Frontal cortex (tissue), 4 donors: ENCODE data around the gene GORASP1. TPM values are rescaled to one million over a fixed set of nuclear protein-coding genes. Genes with fewer than 3 reads are reported as not detected.

ENCODE experiments used
- DNase-seq, 2 donors: peaks; one replicate each; pipeline ENCODE4 v3.0.0; 2012; ENCODE audit warnings: low spot score in 2 of 2
- FAIRE-seq: peaks from 2 replicates; lab custom pipeline; 2012; peaks lifted over from hg19 to GRCh38; lab: Jason Lieb, UNC
- total RNA-seq: library from RNA; depleted of rRNA; stranded (reverse); fragments of >200 nt; gene quantifications from one replicate; pipeline ENCODE4 v1.2.3, GENCODE V29; 2014
- donor health status: control.
- donor health status: control.
- donor health status: control.

The GORASP1 gene
- total RNA-seq, 1 donor from 2014 or later: 20.4 TPM

DNA sequence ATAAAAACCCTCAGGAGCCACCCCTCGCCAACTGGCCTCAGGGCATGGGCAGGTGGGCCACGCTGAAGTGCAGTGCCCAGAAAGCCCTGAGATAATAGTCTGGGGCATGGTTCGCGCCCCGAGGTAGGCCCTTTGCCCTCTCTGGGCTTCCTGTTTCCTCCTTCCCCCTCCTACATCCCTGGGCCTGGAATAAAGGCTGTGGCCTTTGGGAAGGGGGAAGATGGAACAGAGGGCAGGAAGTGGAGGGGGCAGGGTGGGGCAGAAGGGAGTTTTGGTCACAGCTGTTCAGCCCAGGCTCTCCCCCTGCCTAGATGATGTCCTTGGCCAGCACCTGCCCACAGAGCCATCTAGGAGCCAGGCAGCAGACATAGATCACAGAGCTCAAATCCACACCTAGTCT is 34.6 kb upstream of the GORASP1 start:
- no peak for FAIRE-seq

GRCh38 chr3:39141171-39141995 is 34.0 kb upstream of the GORASP1 start:
- no peak for DNase-seq
- no peak for FAIRE-seq

More for the DNA sequence above, 34.6 kb upstream of the GORASP1 start:
- DNase-seq: no peak

DNA sequence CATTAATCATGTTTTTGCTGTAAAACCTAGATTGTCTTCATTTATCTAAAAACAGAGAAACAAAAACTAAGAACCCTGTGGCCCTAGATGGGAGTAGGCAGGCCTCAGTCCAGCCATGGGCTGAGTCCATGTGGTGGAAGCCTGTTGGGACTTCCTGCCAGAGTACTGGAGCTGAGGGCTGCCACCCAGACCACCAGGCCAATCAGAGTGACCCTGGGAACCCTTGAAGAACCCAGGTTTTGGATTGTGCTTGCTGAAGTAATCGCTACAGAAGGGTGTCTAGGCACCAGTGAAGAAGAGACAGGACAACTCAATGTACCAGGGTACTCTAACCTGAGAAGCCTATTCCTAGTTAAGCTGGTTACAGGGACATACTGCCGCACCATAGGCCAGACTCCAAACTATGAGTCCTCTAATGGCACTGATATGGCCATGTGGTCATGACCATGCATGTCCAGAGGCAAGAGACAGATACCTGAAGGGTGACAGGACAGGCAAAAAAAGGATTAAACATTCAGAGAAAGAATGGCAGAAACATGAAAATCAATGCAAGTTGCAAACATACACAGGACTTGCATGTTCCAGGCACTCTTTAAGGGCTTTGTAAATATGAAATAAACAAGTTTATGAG is 33.0 kb upstream of the GORASP1 start:
- FAIRE-seq: no peak
- no peak for DNase-seq

DNA sequence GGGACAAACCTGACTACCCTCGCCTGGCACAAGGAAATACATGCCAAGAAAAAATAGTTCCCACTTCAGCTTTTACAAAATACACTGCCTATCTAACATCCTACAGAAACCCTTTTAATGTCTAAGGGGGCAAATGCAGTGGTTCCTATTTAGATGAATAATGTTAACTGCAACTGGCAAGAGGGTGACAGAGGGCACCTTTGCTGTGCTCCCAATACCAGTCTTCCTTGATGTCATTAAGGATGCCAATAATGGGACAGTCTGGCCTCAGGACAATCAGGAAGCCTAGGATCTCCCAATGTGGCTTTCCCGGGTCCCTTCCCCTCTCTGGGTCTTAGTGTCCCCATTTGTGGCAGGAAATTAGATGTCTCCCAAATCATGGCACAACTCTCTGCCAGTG is 32.0 kb upstream of the GORASP1 start:
- DNase-seq (no peak), FAIRE-seq (no peak)

DNA sequence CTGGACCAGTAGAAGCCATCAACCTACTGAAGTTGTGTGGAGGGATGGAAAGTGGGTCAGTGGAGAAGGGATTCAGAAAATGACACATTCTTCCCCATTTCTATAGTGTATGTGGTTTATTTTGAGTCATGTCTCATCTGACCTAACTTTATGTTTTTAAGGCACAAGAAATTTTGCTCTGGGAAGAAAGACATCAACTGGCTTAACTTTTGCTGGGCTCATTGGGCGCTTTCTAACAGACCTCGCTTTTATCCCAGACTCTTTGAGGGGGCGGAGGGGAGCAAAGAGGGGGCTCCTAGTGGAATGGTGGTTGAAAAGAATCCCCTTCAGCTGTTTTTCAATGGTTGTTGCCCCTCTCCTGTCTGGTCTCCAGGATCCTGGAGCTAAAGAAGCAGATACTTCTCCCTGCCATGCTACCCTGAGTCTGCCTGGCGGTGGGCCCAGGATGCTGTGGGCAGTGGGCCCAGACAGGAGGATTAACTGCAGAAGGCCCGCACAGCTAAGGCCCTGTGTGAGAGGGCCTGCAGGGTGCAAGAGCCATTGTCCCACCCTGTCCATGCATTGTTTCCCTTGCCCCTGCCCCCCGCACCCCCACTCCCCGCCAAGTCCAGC is 31.5 kb upstream of the GORASP1 start:
- DNase-seq (peak in 1 of 2 donors; percentile 30), FAIRE-seq (no peak)

DNA sequence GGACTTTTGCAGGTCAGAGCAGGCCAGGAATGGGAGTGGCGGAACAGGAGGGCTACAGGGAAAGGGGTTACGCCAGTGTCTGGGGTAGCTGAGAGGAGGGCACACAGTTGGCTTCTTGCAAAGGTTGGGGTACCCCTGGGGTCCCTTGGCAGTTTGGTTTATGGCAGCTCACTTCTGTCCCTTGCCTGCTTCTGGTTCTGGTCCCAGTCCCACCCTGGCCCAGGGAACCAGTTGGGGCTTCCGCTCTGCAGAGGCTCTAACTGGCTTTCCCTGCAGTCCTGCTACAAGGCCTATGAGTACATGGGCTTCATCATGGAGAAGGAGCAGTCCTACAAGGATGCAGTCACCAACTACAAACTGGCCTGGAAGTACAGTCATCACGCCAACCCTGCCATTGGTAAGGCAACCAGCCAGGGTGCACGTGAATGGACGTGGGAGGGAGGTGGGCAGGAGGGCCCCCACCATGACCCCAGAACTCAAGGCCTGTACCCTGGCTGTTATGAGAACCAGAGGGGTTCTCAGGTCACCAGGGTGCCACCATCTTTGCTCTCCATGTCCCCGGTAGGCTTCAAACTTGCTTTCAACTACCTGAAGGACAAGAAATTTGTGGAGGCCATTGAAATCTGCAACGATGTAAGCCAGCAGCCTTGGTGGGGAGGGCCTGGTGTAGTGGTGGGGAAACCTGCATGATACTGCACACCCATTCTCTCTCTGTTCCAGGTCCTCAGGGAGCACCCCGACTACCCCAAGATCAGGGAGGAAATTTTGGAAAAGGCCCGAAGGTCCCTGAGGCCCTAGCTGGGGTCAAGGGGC is 30.8 kb upstream of the GORASP1 start:
- FAIRE-seq (no peak), DNase-seq (no peak)

DNA sequence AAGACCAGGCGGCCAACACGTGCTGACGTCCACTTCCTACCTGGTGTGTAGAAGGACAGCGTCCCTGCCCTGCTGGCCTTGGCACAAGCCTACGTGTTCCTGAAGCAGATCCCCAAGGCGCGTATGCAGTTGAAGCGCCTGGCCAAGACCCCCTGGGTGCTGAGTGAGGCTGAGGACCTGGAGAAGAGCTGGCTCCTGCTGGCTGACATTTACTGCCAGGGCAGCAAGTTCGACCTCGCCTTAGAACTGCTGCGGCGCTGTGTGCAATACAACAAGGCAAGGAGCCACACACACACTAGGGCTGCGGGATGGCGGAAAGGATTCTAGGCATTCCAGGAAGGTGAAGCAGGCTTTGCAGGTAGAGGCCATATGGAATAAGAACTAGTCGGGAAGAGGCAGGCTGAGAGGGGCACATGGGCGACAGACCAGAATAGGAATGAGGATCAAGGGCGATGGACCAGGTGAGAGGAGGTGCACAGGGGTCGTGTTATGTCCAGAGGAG is 30.1 kb upstream of the GORASP1 start:
- no peak for FAIRE-seq
- DNase-seq: no peak

- DNase-seq (no peak), FAIRE-seq (no peak)
Measured at GRCh38 chr3:39136533-39137434, 29.4 kb upstream of the GORASP1 start.

- DNase-seq (no peak), FAIRE-seq (no peak)
Measured at GRCh38 chr3:39135170-39135805, 27.9 kb upstream of the GORASP1 start.

GRCh38 chr3:39134305-39134704 is 26.9 kb upstream of the GORASP1 start:
- FAIRE-seq: no peak

GRCh38 chr3:39133822-39134221 is 26.4 kb upstream of the GORASP1 start:
- DNase-seq: no peak
- no peak for FAIRE-seq

More at GRCh38 chr3:39134305-39134704, 26.9 kb upstream of the GORASP1 start:
- DNase-seq: no peak

DNA sequence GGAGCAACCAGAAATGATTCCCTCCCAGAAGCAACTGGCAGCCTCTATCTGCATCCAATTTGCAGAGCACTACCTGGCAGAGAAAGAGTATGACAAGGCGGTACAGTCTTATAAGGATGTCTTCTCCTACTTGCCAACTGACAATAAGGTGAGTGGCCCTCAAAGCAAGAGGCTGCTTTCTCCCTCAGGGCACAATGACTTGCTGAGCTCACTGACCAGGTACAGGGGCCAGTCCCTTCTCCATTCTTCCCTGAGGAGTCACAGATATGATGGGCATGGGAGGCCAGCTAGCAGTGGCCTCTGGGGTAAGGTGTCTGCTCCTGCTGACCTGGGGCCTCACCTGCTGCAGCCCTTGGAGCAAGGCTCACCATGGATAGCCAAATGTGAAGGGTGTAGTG is 25.7 kb upstream of the GORASP1 start:
- FAIRE-seq (no peak), DNase-seq (no peak)

DNA sequence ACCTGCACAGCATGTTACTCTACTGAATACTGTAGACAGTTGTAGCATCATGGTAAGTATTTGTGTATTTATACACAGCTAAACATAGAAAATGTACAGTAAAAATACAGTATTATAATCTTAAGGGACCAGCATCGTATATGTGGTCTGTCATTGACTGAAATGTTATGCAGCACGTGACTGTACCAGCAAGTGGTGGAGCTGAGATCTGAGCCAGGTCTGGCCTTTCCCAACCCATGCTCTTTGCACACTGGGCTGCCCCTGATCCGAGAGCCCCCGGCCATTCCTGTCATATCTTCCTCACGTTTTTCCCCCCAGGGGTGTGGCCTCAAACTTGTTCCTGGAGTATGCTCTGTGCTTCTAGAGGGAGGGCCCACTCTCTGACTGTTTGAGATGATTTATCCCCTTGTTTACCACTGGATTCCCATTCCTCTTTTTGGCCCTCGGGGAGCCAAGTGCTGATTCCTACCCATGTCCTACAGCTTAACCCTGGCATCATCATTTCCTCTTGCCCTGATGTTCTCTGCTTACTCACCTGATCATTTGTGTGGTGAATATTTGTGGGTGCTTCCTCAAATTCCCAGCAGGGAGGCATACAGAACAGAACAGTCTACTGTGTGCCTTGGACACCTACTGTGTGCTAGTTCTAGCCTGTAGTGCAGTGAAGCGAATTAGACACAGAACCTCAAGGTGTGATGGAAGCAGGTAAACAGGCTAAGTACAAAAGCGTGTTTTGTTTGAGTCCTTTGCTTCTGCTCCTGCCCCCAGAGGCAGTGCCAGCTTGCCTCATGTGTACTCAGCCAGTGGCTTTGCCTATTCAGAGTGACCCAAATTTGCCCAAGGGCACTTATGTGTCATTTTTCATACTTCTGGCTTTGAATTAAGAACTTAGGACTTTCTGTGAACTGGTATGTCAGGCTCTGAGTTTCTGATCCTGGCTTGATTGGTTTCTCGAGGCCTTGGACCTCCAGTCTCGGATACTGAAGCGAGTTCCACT is 25.0 kb upstream of the GORASP1 start:
- FAIRE-seq (no peak), DNase-seq (no peak)

GRCh38 chr3:39130693-39131265 is 23.4 kb upstream of the GORASP1 start:
- DNase-seq (no peak), FAIRE-seq (no peak)

GRCh38 chr3:39130026-39130425 is 22.6 kb upstream of the GORASP1 start:
- DNase-seq (no peak), FAIRE-seq (no peak)

DNA sequence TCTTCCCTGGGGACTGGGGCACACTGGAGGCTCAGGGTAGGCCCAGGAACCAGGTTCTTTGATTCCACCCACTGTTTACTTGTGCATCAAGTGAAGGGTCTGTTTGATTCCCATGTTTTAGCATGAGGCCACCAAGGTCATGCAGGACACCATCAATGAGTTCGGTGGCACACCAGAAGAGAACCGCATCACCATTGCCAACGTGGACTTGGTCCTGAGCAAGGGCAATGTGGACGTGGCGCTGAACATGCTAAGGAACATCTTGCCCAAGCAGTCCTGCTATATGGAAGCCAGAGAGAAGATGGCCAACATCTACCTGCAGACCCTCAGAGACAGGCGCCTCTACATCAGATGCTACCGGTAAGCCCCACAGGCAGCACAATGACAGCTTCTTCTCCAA is 21.5 kb upstream of the GORASP1 start:
- FAIRE-seq: no peak
- DNase-seq: no peak

GRCh38 chr3:39127908-39128304 is 20.5 kb upstream of the GORASP1 start:
- FAIRE-seq (no peak), DNase-seq (no peak)
